ENCODE data around the gene FHIT. TPM values are rescaled to one million over a fixed set of nuclear protein-coding genes. Genes with fewer than 3 reads are reported as not detected.

The FHIT gene
- total RNA-seq, 1 donor from 2014 or later = 8.5 TPM

- DNase-seq (ENCODE audit: low spot score) = no peak
Observed at GRCh38 chr3:60260546-60260945, 990.7 kb downstream of the FHIT start.

DNA sequence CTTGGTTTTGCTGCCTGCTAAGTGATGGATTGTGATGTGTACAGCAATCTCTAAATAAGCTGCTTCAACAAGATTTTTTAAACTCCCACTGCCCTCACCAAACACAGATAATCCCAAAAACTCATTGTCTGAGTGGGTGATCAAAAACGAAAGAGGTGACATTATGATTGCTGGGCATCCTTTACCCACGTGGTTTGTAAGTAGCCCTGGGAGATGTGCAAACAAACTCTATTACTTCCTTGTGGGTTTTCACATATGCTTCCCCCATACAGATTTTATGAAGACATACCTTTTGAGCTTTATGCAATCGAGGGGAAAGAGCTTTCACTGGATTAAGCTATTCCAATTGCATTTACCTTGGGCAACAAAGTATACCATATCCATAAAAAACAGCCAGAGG, 1000.4 kb downstream of the FHIT start:
- DNase-seq (ENCODE audit: low spot score) = no peak

GRCh38 chr3:60250206-60250605, 1001.0 kb downstream of the FHIT start:
- no peak for DNase-seq (ENCODE audit: low spot score)

GRCh38 chr3:60246361-60246760, 1004.9 kb downstream of the FHIT start:
- DNase-seq (ENCODE audit: low spot score) = no peak

GRCh38 chr3:60243456-60243855, 1007.8 kb downstream of the FHIT start:
- DNase-seq (ENCODE audit: low spot score) = no peak

DNA sequence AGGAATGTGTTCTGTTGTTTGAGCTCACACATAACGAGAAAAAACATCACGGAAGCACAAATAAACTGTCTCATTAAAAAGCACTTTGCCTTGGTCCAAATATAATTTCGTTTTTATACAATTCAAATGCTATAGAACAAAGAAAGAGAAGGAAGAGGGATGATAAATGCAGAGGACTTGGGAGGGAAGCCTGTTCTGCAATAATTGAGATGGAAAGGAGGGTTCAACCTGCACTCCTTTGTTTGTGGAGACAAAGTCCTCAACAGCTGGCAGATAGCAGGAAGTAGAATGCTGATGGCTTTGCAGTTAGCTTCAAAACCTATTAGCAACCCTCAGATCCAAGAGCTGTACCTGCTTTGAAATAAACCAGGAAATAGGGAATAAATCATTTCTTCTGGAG, 1010.8 kb downstream of the FHIT start:
- no peak for DNase-seq (ENCODE audit: low spot score)

DNA sequence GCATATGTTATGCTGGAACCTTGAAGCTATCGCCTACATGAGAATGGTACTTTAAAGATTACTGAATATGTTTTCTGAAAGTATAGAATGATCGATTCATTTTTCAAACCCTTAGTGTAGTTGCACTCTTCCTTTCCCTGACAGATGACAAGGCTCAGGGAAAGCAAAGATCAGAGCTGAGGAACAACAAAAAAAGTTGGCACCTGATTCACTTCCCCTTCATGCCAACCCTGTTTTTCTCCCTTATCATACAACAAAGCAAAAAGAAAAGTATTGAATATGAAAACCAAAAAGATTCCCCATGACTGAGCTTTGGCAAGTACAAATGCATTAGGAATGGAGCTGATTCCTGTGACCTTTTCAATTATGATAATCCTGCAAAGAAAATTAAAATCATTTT, 1012.7 kb downstream of the FHIT start:
- DNase-seq (ENCODE audit: low spot score) = no peak

DNA sequence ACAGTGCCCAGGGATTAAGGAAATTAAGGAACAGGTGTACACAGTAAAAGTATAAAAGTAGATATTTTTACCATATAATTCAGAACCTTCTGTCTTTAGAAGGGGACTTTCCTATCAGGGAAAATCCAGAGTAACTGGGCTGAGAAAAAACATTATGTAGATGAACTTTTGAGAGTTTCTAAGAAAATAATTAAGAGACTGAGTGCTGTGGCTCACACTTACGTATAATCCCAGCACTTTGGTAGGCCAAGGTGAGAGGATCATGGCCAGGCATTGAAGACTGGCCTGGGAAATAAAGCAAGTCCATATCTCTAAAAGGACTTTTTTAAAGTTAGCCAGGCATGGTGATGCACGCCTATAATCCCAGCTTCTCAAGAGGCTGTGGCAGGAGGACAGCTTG, 1021.8 kb downstream of the FHIT start:
- no peak for DNase-seq (ENCODE audit: low spot score)

- DNase-seq (ENCODE audit: low spot score) = no peak
Observed at GRCh38 chr3:60228823-60229222, 1022.4 kb downstream of the FHIT start.

DNA sequence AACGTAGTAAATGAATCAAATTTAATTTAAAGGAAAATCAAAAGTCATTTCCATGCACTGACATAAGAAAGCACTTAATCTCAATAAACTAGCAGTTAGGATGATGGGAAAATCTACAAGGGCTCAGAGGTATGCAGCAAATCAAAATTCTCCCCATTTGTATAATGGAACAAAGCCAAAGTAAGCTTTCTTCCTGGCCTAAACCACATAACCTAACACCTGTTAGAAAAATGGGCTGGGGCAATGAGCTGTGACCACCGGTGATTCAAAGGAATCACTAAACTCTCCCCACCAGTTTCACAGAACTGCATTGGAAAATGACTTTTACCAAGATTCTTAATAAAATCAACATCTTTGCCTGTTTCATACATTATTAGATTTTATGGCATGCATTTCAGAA, 1024.3 kb downstream of the FHIT start:
- DNase-seq (ENCODE audit: low spot score) = no peak

DNA sequence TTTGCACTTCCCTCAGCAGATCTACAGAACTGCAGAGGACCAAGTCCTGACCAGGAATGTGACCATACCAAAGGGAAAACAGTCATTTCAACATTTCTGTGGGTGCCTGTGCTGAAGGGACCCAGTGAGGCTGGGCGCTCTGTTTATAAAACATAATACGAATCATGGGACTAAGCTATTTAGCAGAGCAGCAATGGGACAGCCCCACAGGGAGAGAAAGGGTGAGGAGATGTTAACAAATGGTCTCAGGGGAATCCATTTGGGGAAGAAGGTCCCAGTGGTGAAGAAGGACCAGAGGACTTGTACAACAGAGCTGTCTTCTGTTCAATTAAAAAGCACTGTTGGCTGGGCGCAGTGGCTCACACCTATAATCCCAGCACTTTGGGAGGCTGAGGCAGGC, 1025.4 kb downstream of the FHIT start:
- no peak for DNase-seq (ENCODE audit: low spot score)

DNA sequence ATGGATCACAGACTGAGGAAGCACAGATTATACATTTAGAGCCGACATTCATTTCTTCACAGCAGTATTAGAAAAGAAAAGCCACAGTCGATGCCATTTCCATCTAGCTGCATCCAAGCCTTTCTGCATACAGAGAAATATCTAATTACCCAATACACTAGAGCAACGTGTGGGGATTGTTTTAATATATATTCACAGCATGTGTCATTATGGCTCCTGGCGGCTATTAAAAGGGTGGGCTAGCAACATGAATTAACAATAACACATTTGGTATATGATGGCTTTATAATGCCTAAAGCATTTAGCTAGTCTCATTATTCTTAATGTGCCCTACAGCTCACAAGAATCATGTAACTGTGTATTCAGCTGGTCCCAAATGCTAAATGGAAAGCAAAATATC, 1030.5 kb downstream of the FHIT start:
- no peak for DNase-seq (ENCODE audit: low spot score)

- DNase-seq (ENCODE audit: low spot score) = no peak
Observed at GRCh38 chr3:60219501-60219900, 1031.8 kb downstream of the FHIT start.

GRCh38 chr3:60217156-60217911, 1033.9 kb downstream of the FHIT start:
- DNase-seq (ENCODE audit: low spot score) = no peak

DNA sequence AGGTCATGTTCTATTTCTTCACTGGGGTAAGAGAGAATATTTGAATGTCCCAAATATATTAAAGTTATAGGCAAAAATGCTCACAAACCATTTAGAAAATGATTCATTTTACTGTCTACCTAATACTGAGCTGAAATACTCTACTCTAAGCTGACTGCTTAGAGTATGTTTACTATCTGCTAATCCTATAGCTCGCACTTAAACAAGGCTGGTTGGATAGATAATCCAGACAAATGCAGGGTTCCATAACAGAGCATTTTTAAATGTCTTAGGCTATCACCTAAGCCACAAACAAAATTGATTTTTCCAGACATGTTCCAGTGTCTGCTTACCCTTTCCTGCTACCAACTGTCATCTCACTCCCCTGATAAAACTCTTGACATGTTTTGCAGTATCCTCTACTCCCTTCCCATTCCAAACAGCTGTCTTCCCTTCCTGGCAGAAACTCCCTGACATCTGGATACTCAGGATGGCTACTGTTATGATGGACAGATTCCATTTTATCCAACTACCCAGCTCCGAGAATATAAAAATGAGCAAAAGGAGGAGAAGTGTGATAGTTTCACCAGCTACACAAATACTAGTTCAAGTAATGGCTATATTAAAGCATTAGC, 1034.7 kb downstream of the FHIT start:
- no peak for DNase-seq (ENCODE audit: low spot score)

DNA sequence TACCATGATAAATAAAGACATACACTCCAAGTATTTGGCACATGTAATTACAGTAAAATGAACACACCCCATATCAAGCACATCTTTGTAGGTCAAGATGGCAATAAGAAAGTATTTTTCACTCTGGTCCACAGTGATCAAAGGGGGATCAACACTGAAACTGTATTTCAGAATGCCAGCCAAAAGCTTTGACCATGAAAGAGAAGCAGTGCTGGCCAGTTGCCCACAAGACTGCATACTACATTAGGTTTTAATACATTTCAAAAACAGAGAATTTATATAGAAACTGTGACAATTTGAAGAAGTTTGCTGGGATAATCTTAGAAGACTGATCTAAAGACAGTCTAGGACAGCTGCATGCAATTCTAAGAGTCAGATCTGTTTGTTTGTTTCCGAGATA, 1035.3 kb downstream of the FHIT start:
- no peak for DNase-seq (ENCODE audit: low spot score)

DNA sequence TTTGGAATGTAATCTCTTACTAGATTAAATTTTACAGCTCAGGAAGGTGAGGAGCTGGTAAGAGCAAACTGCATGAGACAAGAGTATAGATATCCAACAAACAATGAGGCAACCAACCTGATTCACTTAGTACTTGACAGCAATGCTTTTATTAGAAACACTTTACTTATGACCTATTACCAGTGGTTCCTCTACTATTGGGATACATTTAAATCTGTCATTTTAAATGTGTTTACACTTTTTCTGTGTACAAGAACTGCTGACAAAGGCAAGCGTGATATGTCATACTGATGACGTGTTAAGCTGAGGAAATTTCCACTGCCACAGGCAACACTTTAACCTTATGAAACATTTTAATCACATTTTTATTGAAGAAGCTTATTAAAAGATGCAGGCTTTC, 1043.3 kb downstream of the FHIT start:
- no peak for DNase-seq (ENCODE audit: low spot score)

- DNase-seq (ENCODE audit: low spot score) = no peak
Observed at GRCh38 chr3:60206206-60206605, 1045.0 kb downstream of the FHIT start.

- no peak for DNase-seq (ENCODE audit: low spot score)
Observed at GRCh38 chr3:60202052-60202726, 1049.1 kb downstream of the FHIT start.

- no peak for DNase-seq (ENCODE audit: low spot score)
Observed at GRCh38 chr3:60199306-60199705, 1051.9 kb downstream of the FHIT start.

DNA sequence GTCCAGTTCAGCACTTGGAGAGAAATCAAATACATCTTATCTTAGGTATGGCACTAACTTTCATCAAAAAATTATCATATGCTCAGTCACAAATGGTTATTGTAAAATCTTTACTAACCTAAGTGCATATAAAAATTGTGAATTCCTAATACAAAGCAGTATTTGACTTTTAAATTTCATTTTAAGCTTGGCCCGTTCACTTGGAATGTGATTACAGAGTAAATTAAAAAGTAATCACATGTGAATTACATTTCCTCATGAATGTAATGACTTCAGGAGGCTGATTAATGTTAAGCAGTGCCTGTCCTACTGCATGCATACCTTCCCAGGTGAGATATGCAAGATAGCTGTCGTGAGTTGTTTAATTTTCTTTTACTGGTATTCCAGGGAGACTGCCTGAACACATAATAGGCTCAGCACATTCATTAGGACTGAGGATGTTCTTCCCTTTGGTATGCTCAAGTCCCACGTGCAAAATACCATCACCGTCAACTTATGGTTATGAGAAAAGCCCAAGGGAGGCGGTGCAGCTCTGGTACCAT, 1053.0 kb downstream of the FHIT start:
- DNase-seq (ENCODE audit: low spot score) = no peak

Measured in mesenteric fat pad (tissue), 1 donor.